HepG2 (cell line): ENCODE measurements around the gene LHFPL6. TPM values are rescaled to one million over a fixed set of nuclear protein-coding genes. Genes with fewer than 3 reads are reported as not detected.

Experiments used
- ATAC-seq: fragments of 200-7000 bp; cut with Tn5 transposase; 3 replicates; pipeline ENCODE4 v1.9.1; 2020; ENCODE audit warnings: mild to moderate bottlenecking, moderate library complexity
- BruUV-seq: library from RNA; stranded (reverse); fragments of 400-500 nt; replicated peaks from 2 replicates; lab custom pipeline; 2021; lab: Mats Ljungman, UMichigan
- CTCF ChIA-PET: fragments of 300-600 bp; formaldehyde crosslinking; extraction: SDS; loops from one replicate; lab custom pipeline; 2021; ENCODE audit warnings: low total read pairs, inconsistent platforms, low intra/inter-chr PET ratio; lab: Yijun Ruan, JAX
- POLR2A ChIA-PET: fragments of 350-600 bp; sonication (Branson Sonifier 250); formaldehyde crosslinking; loops from one replicate; lab custom pipeline; 2020; ENCODE audit warnings: antibody characterized with exemption, inconsistent platforms; lab: Yijun Ruan, JAX
- DNase-seq: peaks from one replicate; pipeline ENCODE4 v3.0.0-alpha.2; 2015; ENCODE audit warnings: low spot score
- FAIRE-seq: peaks from 3 replicates; lab custom pipeline; 2011; peaks lifted over from hg19 to GRCh38; lab: Jason Lieb, UNC
- H2AFZ ChIP-seq: one replicate; pipeline ENCODE4 v1.6.1; 2011; ENCODE audit warnings: low read length, inconsistent platforms
- H3K27ac ChIP-seq: fragments of 300-600 bp; 3 replicates; pipeline ENCODE4 v1.8.0; 2011; ENCODE audit warnings: mixed run types, mild to moderate bottlenecking, mixed read lengths, low read length, inconsistent platforms; ENCODE audit not compliant: insufficient read depth; ENCODE audit errors: extremely low read length
- H3K27me3 ChIP-seq, 2 experiments: fragments of 200-600 bp in 1 of 2; 2 replicates in 1 of 2; 3 replicates in 1 of 2; pipeline versions ENCODE4 v1.6.0 to v1.8.0; 2011; ENCODE audit warnings: low read length in 2 of 2, mild to moderate bottlenecking in 2 of 2, moderate library complexity in 2 of 2, inconsistent platforms in 1 of 2; ENCODE audit not compliant: insufficient read depth in 2 of 2, control insufficient read depth in 1 of 2
- H3K36me3 ChIP-seq, 2 experiments: fragments of 200-600 bp in 1 of 2; replicated peaks in 1 of 2; 2 replicates in 1 of 2; 3 replicates in 1 of 2; pipeline versions ENCODE4 v1.5.1 to v1.8.0; 2011; ENCODE audit warnings: low read length in 2 of 2, inconsistent platforms in 1 of 2; ENCODE audit not compliant: insufficient read depth in 2 of 2, control insufficient read depth in 1 of 2
- H3K4me1 ChIP-seq: 2 replicates; pipeline ENCODE4 v1.5.1; 2012; ENCODE audit warnings: low read length, inconsistent platforms; ENCODE audit not compliant: insufficient read depth
- H3K4me2 ChIP-seq: 2 replicates; pipeline ENCODE4 v1.6.0; 2011; ENCODE audit warnings: low read depth, low read length, inconsistent platforms
- H3K4me3 ChIP-seq, 3 experiments: fragments of 200-600 bp in 1 of 3; sonication (generic), shearing (Covaris generic) in 1 of 3; replicated peaks in 1 of 3; 2 replicates each; pipeline ENCODE4 v1.5.1; 2011 to 2016; ENCODE audit warnings: low read length in 3 of 3, inconsistent platforms in 2 of 3, low read depth in 2 of 3, mild to moderate bottlenecking in 2 of 3, control low read depth in 1 of 3, mixed read lengths in 1 of 3; ENCODE audit not compliant: insufficient read depth in 1 of 3
- H3K79me2 ChIP-seq: one replicate; pipeline ENCODE4 v1.6.1; 2011; ENCODE audit warnings: low read length, inconsistent platforms; ENCODE audit not compliant: insufficient read depth
- H3K9ac ChIP-seq: 2 replicates; pipeline ENCODE4 v1.6.0; 2011; ENCODE audit warnings: mild to moderate bottlenecking, low read depth, low read length, inconsistent platforms; ENCODE audit not compliant: insufficient read depth
- H3K9me3 ChIP-seq: 2 replicates; pipeline ENCODE4 v1.5.1; 2012; ENCODE audit warnings: mild to moderate bottlenecking, low read length
- H4K20me1 ChIP-seq: 2 replicates; pipeline ENCODE4 v1.6.0; 2011; ENCODE audit warnings: inconsistent platforms, mild to moderate bottlenecking, low read length, moderate library complexity; ENCODE audit not compliant: insufficient read depth
- ARHGAP35 ChIP-seq: sonication (generic); formaldehyde crosslinking; IDR thresholded peaks from 2 replicates; pipeline ENCODE4 v1.9.0; 2022; ENCODE audit warnings: mild to moderate bottlenecking, inconsistent platforms, moderate library complexity, missing genetic modification reagents, borderline replicate concordance
- CEBPB ChIP-seq: IDR thresholded peaks from 2 replicates; pipeline ENCODE4 v1.6.1; 2011; ENCODE audit warnings: low read depth, low read length, improper control_type of control experiment, borderline replicate concordance
- DZIP1 ChIP-seq: sonication (generic); formaldehyde crosslinking; IDR thresholded peaks from 2 replicates; pipeline ENCODE4 v1.5.0; 2020; ENCODE audit warnings: mild to moderate bottlenecking, missing genetic modification reagents
- GPN1 ChIP-seq: sonication (generic); formaldehyde crosslinking; IDR thresholded peaks from 2 replicates; pipeline ENCODE4 v1.5.1; 2020; ENCODE audit warnings: missing genetic modification reagents, borderline replicate concordance
- HDAC1 ChIP-seq: sonication (generic); formaldehyde crosslinking; IDR thresholded peaks from 2 replicates; pipeline ENCODE4 v1.5.1; 2020; ENCODE audit warnings: mild to moderate bottlenecking, missing genetic modification reagents
- HMG20B ChIP-seq: conservative IDR thresholded peaks from 2 replicates; pipeline ENCODE4 v1.6.1; 2016; ENCODE audit warnings: missing genetic modification reagents, missing compliant biosample characterization
- PHF8 ChIP-seq: sonication (generic); formaldehyde crosslinking; IDR thresholded peaks from 2 replicates; pipeline ENCODE4 v1.5.0; 2020; ENCODE audit warnings: missing genetic modification reagents
- SIN3A ChIP-seq: IDR thresholded peaks from 2 replicates; pipeline ENCODE4 v1.6.1; 2011; ENCODE audit warnings: low read depth, mild to moderate bottlenecking, control low read depth, low read length, borderline replicate concordance
- ZFP36L1 ChIP-seq: sonication (generic); formaldehyde crosslinking; IDR thresholded peaks from 2 replicates; pipeline ENCODE4 v1.8.0; 2022; ENCODE audit warnings: mild to moderate bottlenecking, missing genetic modification reagents, moderate library complexity
- ZNF138 ChIP-seq: sonication (generic); formaldehyde crosslinking; IDR thresholded peaks from 2 replicates; pipeline ENCODE4 v1.5.0; 2020; ENCODE audit warnings: mild to moderate bottlenecking, low read depth, missing genetic modification reagents
- ZNF354B ChIP-seq: sonication (generic); formaldehyde crosslinking; IDR thresholded peaks from 2 replicates; pipeline ENCODE4 v1.8.0; 2022; ENCODE audit warnings: mild to moderate bottlenecking, missing genetic modification reagents
- ZNF451 ChIP-seq: sonication (generic); formaldehyde crosslinking; IDR thresholded peaks from 2 replicates; pipeline ENCODE4 v1.5.0; 2020; ENCODE audit warnings: mild to moderate bottlenecking, missing genetic modification reagents
- ZNF660 ChIP-seq: sonication (generic); formaldehyde crosslinking; IDR thresholded peaks from 2 replicates; pipeline ENCODE4 v1.5.1; 2020; ENCODE audit warnings: mild to moderate bottlenecking, low read depth, missing genetic modification reagents, borderline replicate concordance
- WGBS: methylation state at CpG from one replicate; pipeline ENCODE4 v1.1.6; 2017; ENCODE audit warnings: low lambda C conversion rate; 5-methylcytosine and 5-hydroxymethylcytosine counted together
- in situ Hi-C: cut with HindIII; loops from 2 replicates; pipeline ENCODE4 v1.10.0; 2017; ENCODE audit warnings: low pct_unique_long_range_greater_than_20kb; ENCODE audit not compliant: extremely low pct_ligation_motif_present
- intact Hi-C: fragments of 100-400 bp; cut with micrococcal nuclease; formaldehyde crosslinking; loops from one replicate; pipeline ENCODE4 v1.10.0; 2022; ENCODE audit not compliant: unreplicated experiment
- polyA plus RNA-seq, 8 experiments: library from polyadenylated mRNA; depleted of rRNA in 3 of 8; stranded (reverse) in 7 of 8; unstranded in 1 of 8; fragments of >200 nt; fragmentation: Illumina TruSeq in 4 of 8; extraction: Trizol in 4 of 8; gene quantifications; 2 replicates each; pipeline versions ENCODE4 v1.2.1 to v1.2.3, GENCODE V29; 2011 to 2016; ENCODE audit warnings: low read depth in 4 of 8, missing spikeins in 1 of 8, mixed read lengths in 1 of 8; ENCODE audit not compliant: insufficient read depth in 1 of 8
- total RNA-seq, 5 experiments: library from RNA; depleted of rRNA; stranded (reverse); fragments of >200 nt; fragmentation: Illumina TruSeq; extraction: Trizol; gene quantifications; 2 replicates each; pipeline ENCODE4 v1.2.3, GENCODE V29; 2016; ENCODE audit warnings: low read depth in 1 of 5
- TF ChIP-seq, protein P1 (sequence below): sonication (generic); formaldehyde crosslinking; IDR thresholded peaks from 2 replicates; pipeline ENCODE4 v1.5.1; 2020; ENCODE audit warnings: mild to moderate bottlenecking, missing genetic modification reagents
- TF ChIP-seq, protein P2 (sequence below): sonication (generic); formaldehyde crosslinking; IDR thresholded peaks from 2 replicates; pipeline ENCODE4 v1.4.0; 2020; ENCODE audit warnings: missing genetic modification reagents
- TF ChIP-seq, protein P3 (sequence below): sonication (generic); formaldehyde crosslinking; IDR thresholded peaks from 2 replicates; pipeline ENCODE4 v1.8.0; 2022; ENCODE audit warnings: mild to moderate bottlenecking, missing genetic modification reagents, moderate library complexity

LHFPL6 gene
- total and polyA plus RNA-seq, 2 of the 13 experiments (the other 11 are each of a cell fraction or from before 2014, with no cell fraction given) = not detected

GRCh38 chr13:39597838-39598237 lies 5.2 kb downstream of the LHFPL6 start:
- no peaks in the 10 kb centered on the region for H3K79me2 ChIP-seq
- H3K27me3 ChIP-seq = peaks cover 4 to 28% of the 10 kb centered on the region in 2 experiments; a peak in 4 of 5 replicates
- H3K27ac ChIP-seq = no peak overlapping the region
- H3K4me3 ChIP-seq = no peak overlapping the region
- in situ Hi-C loops (no loop called here), intact Hi-C loops (no loop called here)
- no peak for FAIRE-seq
- no peak for DNase-seq
- TF ChIP-seq HMG20B (CRISPR knock-in tag) (no peak), ARHGAP35 (no peak), ZNF451 (no peak), ZNF138 (CRISPR knock-in tag) (no peak), CEBPB (no peak), HDAC1 (CRISPR knock-in tag) (no peak), ZFP36L1 (CRISPR knock-in tag) (no peak), DZIP1 (CRISPR knock-in tag) (no peak), ZNF354B (CRISPR knock-in tag) (no peak), ZNF660 (CRISPR knock-in tag) (no peak), GPN1 (CRISPR knock-in tag) (no peak), SIN3A (no peak), PHF8 (CRISPR knock-in tag) (no peak)
- TF ChIP-seq, protein P1, sequence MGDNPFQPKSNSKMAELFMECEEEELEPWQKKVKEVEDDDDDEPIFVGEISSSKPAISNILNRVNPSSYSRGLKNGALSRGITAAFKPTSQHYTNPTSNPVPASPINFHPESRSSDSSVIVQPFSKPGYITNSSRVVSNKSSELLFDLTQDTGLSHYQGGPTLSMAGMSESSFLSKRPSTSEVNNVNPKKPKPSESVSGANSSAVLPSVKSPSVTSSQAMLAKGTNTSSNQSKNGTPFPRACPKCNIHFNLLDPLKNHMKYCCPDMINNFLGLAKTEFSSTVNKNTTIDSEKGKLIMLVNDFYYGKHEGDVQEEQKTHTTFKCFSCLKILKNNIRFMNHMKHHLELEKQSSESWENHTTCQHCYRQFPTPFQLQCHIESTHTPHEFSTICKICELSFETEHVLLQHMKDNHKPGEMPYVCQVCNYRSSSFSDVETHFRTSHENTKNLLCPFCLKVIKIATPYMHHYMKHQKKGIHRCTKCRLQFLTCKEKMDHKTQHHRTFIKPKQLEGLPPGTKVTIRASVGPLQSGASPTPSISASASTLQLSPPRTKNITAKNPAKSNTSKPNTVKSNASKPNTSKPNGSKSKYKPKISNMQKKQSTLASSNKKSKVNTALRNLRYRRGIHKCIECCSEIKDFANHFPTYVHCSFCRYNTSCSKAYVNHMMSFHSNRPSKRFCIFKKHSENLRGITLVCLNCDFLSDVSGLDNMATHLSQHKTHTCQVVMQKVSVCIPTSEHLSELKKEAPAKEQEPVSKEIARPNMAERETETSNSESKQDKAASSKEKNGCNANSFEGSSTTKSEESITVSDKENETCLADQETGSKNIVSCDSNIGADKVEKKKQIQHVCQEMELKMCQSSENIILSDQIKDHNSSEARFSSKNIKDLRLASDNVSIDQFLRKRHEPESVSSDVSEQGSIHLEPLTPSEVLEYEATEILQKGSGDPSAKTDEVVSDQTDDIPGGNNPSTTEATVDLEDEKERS (CRISPR knock-in tag) = no peak
- TF ChIP-seq, protein P2, sequence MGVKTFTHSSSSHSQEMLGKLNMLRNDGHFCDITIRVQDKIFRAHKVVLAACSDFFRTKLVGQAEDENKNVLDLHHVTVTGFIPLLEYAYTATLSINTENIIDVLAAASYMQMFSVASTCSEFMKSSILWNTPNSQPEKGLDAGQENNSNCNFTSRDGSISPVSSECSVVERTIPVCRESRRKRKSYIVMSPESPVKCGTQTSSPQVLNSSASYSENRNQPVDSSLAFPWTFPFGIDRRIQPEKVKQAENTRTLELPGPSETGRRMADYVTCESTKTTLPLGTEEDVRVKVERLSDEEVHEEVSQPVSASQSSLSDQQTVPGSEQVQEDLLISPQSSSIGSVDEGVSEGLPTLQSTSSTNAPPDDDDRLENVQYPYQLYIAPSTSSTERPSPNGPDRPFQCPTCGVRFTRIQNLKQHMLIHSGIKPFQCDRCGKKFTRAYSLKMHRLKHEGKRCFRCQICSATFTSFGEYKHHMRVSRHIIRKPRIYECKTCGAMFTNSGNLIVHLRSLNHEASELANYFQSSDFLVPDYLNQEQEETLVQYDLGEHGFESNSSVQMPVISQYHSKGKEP (CRISPR knock-in tag) = no peak
- TF ChIP-seq, protein P3, sequence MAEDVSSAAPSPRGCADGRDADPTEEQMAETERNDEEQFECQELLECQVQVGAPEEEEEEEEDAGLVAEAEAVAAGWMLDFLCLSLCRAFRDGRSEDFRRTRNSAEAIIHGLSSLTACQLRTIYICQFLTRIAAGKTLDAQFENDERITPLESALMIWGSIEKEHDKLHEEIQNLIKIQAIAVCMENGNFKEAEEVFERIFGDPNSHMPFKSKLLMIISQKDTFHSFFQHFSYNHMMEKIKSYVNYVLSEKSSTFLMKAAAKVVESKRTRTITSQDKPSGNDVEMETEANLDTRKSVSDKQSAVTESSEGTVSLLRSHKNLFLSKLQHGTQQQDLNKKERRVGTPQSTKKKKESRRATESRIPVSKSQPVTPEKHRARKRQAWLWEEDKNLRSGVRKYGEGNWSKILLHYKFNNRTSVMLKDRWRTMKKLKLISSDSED = no peak
- no peaks in the 10 kb centered on the region for H3K36me3 ChIP-seq
- no peaks in the 10 kb centered on the region for H4K20me1 ChIP-seq
- POLR2A ChIA-PET = no interaction called here
- H3K9ac ChIP-seq = no peak overlapping the region
- ATAC-seq = no peak
- no peak overlapping the region for H2AFZ ChIP-seq
- H3K4me1 ChIP-seq = peaks cover 6% of the 10 kb centered on the region
- CTCF ChIA-PET = no interaction called here
- H3K4me2 ChIP-seq = no peak overlapping the region
- WGBS = 13% methylated on average over 2 of the region's 2 CpGs
- no TSS peak for BruUV-seq
- H3K9me3 ChIP-seq = no peaks in the 10 kb centered on the region
